NCI-H345 treated with DMSO at 0.1 percent for 48 hours (cell line): Measurements from ENCODE around the gene SRGAP3.

Experiments used
- DNase-seq: peaks from one replicate; lab custom pipeline; 2025; ENCODE audit not compliant: unreplicated experiment; lab: John Stamatoyannopoulos, UW

Gene SRGAP3

GRCh38 chr3:9179826-9180763 lies 69.4 kb downstream of the SRGAP3 start:
- no peak for DNase-seq

DNA sequence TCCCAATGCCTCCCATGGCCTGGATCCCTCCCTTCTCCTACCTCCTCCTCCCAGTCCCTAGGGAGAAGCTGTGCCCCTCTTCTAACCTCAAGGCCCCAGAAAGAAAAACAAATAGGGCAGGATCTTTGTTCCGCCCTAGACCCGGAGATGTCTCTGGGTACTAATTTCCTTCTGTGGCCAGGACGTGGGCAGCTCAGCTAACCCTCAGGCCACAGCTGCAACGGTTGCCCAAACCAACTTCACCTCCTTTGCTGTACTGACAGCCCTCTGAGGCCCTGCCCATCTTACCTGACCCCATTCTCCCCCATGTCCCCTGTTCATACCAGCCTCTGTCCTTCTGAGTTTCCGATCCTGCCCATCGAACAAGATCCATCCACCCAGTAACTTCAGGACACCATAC lies 70.7 kb downstream of the SRGAP3 start:
- no peak for DNase-seq

DNA sequence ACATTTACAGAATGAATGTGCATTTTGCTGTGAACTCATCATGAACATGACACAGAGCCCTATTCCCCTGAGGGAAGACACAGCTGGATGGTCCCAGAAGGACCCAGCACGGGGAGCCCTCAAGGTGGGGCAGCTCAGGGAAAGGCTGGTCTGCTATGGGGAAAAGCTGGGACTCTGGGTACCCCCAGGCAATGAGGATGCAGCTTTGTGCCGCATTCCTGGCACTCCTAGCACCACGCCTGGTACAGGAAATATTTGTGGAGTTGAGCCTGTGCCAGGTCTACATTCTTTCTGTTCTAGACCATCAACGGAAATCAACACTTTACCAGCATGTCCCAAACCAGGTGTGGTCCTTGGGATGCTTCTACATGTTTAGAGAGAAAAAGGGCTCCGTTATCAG lies 74.0 kb downstream of the SRGAP3 start:
- no peak for DNase-seq

DNA sequence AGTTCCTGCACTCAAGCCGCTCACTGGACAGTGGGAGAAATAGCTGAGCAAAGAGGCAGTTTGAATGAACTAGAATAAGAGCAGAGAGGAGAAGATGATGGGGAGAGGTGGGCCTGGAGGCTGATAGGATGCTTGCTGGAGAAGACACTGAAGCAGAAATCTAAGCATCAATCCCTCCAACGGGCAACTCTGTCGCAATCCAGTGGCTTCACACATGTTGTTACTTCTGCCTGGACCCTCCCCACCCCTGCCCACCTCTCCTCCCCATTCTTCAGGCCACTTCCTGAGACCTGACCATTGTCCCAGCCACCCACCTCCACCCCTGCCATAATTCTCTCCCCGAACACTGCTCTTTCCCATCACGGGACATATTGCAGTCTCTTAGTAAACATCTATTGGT lies 76.0 kb downstream of the SRGAP3 start:
- no peak for DNase-seq

DNA sequence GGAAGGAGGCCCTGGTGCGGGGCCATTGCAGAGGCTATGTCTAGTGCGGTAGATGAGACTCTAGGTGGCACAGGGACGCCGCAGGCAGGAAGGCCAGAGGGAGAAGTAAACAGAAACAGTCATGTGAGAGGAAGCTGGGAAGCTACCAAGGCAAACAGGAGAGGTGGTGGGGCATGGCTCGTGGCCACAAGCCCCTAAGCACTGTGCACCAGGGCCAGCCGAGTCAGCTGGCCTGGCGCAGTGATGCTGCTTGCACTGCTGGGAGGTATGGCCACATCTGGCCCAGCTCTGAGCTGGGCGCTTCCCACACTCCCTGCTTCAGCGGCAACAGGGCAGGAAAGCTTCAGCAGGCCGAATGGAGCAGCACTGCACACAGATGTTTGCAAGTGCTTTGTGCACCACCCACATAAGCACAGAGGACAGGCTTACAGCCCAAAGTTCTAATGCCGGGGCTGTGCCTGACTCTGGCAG lies 76.6 kb downstream of the SRGAP3 start:
- no peak for DNase-seq

DNA sequence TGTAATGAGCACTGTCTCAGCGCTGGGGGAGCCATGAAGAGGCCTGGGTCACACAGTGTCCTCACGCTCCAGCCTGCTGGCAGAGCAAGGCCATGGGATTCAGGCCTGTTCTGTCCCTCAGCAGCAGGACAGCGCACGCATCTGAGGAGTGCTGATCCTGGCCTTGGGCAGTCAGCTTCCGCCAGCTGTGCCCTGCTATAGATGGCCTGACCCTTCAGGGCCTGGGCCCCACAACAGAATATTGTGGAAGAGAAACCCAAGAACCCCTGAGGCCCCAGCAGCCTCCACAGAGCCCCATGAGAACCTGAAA lies 78.6 kb downstream of the SRGAP3 start:
- DNase-seq = no peak

DNA sequence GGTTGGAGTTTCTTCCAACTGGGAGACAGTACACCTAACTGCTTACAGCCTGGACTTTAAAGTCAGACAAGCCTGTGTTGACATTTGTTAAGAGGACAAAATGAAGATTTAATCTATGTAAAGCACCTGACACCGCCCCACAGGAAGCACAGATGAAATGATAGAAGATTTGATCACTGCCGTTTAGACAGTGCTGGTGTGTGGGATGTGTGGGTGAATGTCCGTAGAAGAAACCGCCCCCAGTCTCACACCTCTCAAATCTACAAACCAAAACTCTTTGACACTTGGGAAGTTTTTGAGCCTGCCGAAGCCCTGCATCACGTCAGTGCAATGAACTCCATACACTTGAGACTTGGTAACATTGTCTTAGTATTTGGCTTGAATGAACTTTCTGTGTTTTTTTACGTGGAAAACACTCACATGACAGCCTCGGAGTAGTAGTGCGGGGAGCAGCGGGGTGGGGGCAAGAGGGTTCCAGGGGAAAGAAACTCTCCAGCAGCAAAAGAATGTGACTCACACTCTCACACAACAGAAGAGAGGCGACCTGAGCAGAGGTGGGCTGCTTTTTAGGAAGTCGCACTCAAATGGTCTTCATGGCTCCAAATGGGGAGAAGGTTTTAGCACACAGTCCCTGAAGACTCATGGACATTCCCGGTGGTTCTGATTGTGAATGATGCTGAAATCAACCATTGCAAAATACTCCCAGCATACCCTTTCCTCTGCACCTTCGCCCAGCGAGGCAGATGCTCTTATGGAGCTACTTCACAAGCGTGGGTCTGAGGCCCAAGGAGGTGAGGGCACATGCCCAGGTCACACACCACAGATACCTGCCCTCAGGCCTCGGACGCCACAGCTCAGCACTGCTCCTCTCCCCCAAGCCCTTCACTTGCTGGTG lies 79.2 kb downstream of the SRGAP3 start:
- no peak for DNase-seq

DNA sequence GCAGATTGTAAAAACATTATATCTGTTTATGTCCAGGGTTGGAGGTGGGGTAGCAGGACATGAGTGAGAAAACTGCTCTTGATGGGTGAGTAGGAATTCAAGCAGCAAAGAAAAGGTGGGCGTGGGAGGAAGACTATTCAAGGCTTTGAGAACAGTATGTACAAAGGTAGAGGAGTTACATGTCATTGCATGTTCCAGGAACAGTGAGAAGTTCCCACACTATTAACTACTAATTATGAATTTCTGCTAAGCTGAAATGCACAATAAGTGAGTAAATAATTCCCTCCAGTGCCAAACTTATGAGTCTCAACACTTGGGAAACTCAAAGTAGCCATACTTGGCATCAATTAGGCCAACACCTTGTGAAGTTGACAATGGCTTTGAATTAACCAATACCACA lies 80.1 kb downstream of the SRGAP3 start:
- DNase-seq = no peak

- no peak for DNase-seq
Observed at GRCh38 chr3:9168241-9168741, 81.2 kb downstream of the SRGAP3 start.

DNA sequence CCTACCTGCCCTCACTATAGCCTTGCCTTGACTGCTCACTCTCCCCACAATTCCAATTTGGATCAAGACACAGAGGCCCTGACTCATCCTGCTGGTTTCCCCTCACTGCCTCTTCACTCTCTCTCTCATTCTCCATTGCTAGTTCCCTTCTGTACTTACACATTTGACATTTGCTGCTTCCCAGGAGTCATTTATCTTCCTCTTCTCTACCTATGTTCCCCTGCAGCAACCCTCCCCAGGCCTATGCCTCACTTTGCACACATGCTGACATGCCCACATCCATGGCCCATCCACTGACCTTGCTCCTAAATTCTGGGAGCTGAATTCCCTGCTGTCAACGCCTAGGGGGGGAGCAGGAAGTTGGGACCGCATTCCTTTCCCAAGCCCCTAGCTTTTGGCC lies 82.2 kb downstream of the SRGAP3 start:
- no peak for DNase-seq

DNA sequence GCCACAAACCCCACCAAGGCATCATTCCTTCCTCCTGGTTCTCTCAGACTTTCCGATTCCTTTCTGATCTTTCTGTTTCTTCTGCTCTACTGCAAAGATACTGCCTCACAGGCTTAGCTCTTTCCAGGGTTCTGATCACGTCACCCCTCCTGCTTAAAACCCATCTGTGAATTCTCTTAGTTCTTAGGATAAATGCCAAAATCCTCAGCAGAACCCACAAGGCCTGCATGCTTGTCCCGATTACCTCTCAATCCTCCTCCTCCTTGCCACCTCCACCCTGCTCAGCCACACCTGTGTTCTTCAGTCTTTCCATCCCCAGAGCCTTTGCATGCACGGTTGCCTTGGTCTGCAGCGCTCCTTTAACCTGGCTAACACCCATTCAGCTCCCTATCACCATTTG lies 84.0 kb downstream of the SRGAP3 start:
- DNase-seq = no peak

- no peak for DNase-seq
Observed at GRCh38 chr3:9163289-9163688, 86.2 kb downstream of the SRGAP3 start.

GRCh38 chr3:9161811-9162210 lies 87.6 kb downstream of the SRGAP3 start:
- DNase-seq = no peak

DNA sequence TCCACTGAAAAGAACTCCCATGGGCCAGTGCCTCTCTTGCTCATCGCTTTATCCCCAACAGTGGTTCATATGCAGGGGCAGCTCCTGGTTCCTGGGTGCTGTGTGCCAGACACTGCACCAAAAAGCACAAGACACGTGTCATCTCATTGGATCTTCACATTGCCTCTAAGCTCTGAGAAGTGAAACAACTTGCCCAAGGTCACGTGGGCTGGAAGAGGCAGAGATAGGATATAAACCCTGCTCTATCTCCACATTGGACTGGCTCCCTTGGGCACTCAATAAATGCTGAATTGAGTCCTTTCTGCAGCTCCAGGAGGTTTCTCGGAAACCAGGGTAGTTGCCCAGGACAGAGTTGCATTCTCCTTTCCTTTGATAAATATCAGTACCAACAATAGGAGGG lies 88.1 kb downstream of the SRGAP3 start:
- DNase-seq = no peak

- DNase-seq = peak; percentile 65
Observed at GRCh38 chr3:9158865-9159630, 90.4 kb downstream of the SRGAP3 start.

- DNase-seq = no peak
Observed at GRCh38 chr3:9157651-9158362, 91.6 kb downstream of the SRGAP3 start.

GRCh38 chr3:9156604-9157003 lies 92.8 kb downstream of the SRGAP3 start:
- DNase-seq = no peak

DNA sequence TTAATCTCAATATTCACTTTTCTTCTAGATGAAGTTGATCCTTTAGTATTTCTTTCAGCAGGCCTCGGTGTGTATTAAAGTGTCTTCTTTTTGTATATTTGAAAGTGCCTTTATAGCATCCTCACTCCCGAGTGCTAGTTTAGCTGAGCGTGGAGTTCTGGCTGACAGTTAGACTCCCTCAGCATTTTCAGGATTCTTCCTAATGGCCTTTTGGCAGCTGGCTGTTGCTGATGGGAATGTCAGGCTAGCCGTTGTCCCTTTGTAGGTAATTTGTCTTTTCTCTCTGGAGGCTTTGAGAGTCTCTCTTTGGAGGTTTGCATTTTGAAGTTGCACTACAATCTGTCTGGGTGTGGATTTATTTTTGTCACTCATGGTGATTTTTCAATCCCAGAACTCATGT lies 94.4 kb downstream of the SRGAP3 start:
- no peak for DNase-seq

DNA sequence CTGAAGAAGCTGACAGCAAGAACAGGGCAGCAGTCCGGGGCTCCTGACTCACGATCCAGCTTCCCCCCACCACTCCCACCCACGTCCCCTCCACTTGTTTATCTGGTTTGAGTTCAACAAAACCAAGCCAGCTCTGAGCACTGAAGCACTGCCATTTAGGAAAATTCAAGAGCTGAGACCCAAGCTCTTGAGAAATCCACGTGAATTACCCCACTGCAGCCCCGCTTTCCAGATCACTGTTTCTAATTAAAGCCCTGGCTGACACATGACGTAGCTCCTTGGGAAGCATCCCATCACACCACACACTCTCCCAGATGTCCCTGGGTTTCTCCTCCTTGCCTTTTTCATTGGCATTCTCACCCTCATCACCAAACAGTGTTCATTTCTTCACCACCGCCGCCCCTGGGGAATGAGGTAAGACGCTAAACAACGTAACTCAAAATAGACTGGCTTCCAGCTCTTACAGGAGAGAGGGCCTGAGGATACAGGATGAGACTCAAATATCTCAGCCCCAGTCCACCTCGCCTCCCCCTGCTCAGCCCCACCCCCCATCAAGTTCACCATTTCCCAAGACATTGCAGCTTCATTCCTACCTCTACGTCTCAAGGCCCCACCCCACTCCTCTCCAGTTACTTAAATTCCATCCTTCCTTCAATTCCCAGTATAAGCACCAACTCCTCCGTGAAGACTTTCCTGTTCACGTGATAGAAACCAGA lies 95.4 kb downstream of the SRGAP3 start:
- DNase-seq = no peak

DNA sequence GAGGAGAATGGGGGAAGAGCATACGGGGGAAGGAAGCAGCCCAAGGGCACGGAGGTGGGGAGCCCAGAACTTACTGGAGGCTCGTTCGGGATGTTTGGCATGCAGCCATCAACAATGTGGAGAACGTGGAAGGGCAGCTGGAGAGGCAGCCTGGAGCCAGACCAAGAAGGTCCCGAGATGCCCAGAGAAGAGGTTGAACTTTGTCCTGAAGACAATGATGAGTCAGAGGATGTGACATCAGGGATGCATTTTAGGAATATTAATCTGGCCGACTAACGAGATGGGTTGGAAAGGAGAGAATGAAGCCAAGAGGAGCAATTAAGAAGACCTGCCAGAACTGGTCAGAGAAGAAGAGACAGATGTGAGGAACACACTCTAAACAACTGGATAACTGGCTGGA lies 98.2 kb downstream of the SRGAP3 start:
- DNase-seq = no peak
